Neuronal stem cell (in vitro differentiated cells): ENCODE data around the gene CASP8AP2.

Experiments used
- DNase-seq: peaks from one replicate; pipeline ENCODE4 v3.0.0-alpha.2; 2013; ENCODE audit warnings: low spot score
- H2AFZ ChIP-seq: one replicate; pipeline ENCODE4 v1.6.1; 2013; ENCODE audit warnings: mild to moderate bottlenecking, low read length, inconsistent platforms
- H2AK5ac ChIP-seq: 2 replicates; pipeline ENCODE4 v1.6.1; 2013; ENCODE audit warnings: low read depth, mild to moderate bottlenecking, inconsistent platforms, low read length, moderate library complexity, mixed read lengths
- H2BK120ac ChIP-seq: 2 replicates; pipeline ENCODE4 v1.6.1; 2013; ENCODE audit warnings: low read depth, mild to moderate bottlenecking, inconsistent platforms, low read length, moderate library complexity, mixed read lengths
- H2BK12ac ChIP-seq: one replicate; pipeline ENCODE4 v1.6.1; 2013; ENCODE audit warnings: low read length, inconsistent platforms
- H2BK15ac ChIP-seq: 2 replicates; pipeline ENCODE4 v1.6.1; 2013; ENCODE audit warnings: mild to moderate bottlenecking, low read length, inconsistent platforms, mixed read lengths
- H2BK5ac ChIP-seq: one replicate; pipeline ENCODE4 v1.6.1; 2013; ENCODE audit warnings: inconsistent platforms, mild to moderate bottlenecking, low read length, moderate library complexity
- H3K14ac ChIP-seq: one replicate; pipeline ENCODE4 v1.6.1; 2013; ENCODE audit warnings: low read length, inconsistent platforms
- H3K18ac ChIP-seq: 2 replicates; pipeline ENCODE4 v1.6.1; 2013; ENCODE audit warnings: low read length, inconsistent platforms
- H3K23ac ChIP-seq: 2 replicates; pipeline ENCODE4 v1.6.1; 2013; ENCODE audit warnings: low read depth, mild to moderate bottlenecking, mixed read lengths, low read length, inconsistent platforms; ENCODE audit not compliant: poor library complexity
- H3K27ac ChIP-seq: replicated peaks from 3 replicates; pipeline ENCODE4 v1.5.1; 2013; ENCODE audit warnings: low read length, inconsistent platforms
- H3K27me3 ChIP-seq, 3 experiments: 2 replicates each; pipeline ENCODE4 v1.6.1; 2013; ENCODE audit warnings: low read length in 3 of 3, mild to moderate bottlenecking in 2 of 3, inconsistent platforms in 1 of 3, low read depth in 1 of 3, mixed read lengths in 1 of 3, moderate library complexity in 1 of 3; ENCODE audit not compliant: control insufficient read depth in 3 of 3, insufficient read depth in 3 of 3
- H3K36me3 ChIP-seq, 2 donors: replicated peaks in 1 of 2; 2 replicates each; pipeline ENCODE4 v1.6.1; 2013; ENCODE audit warnings: low read length in 2 of 2; ENCODE audit not compliant: control insufficient read depth in 2 of 2, insufficient read depth in 2 of 2
- H3K4ac ChIP-seq: 2 replicates; pipeline ENCODE4 v1.6.1; 2013; ENCODE audit warnings: inconsistent platforms, mild to moderate bottlenecking, low read length, moderate library complexity
- H3K4me1 ChIP-seq, 2 donors: 1 replicate in 1 of 2; 2 replicates in 1 of 2; pipeline ENCODE4 v1.6.1; 2013; ENCODE audit warnings: low read length in 2 of 2, low read depth in 1 of 2; ENCODE audit not compliant: control insufficient read depth in 2 of 2, insufficient read depth in 1 of 2
- H3K4me2 ChIP-seq: one replicate; pipeline ENCODE4 v1.6.1; 2013; ENCODE audit warnings: mild to moderate bottlenecking, low read length, inconsistent platforms; ENCODE audit not compliant: insufficient read depth, poor library complexity, severe bottlenecking
- H3K4me3 ChIP-seq, 2 donors: 2 replicates each; pipeline ENCODE4 v1.5.1; 2013; ENCODE audit warnings: low read length in 2 of 2, mild to moderate bottlenecking in 2 of 2, inconsistent platforms in 1 of 2, moderate library complexity in 1 of 2
- H3K79me1 ChIP-seq: one replicate; pipeline ENCODE4 v1.6.1; 2013; ENCODE audit warnings: low read depth, mild to moderate bottlenecking, inconsistent platforms, low read length, moderate library complexity
- H3K9ac ChIP-seq: one replicate; pipeline ENCODE4 v1.6.1; 2013; ENCODE audit warnings: mild to moderate bottlenecking, low read depth, low read length, inconsistent platforms; ENCODE audit not compliant: poor library complexity
- H3K9me3 ChIP-seq, 2 donors: replicated peaks in 1 of 2; 2 replicates each; pipeline versions ENCODE3 to v1.6.1; 2013; ENCODE audit warnings: low read length in 2 of 2, mild to moderate bottlenecking in 2 of 2, inconsistent platforms in 1 of 2, low read depth in 1 of 2, mixed read lengths in 1 of 2, moderate library complexity in 1 of 2; ENCODE audit not compliant: control insufficient read depth in 2 of 2, insufficient read depth in 1 of 2
- H4K8ac ChIP-seq: one replicate; pipeline ENCODE4 v1.6.1; 2013; ENCODE audit warnings: low read depth, mild to moderate bottlenecking, inconsistent platforms, low read length, moderate library complexity
- H4K91ac ChIP-seq: one replicate; pipeline ENCODE4 v1.6.1; 2013; ENCODE audit warnings: low read length, low read depth, mild to moderate bottlenecking, inconsistent platforms; ENCODE audit not compliant: poor library complexity
- WGBS, 2 donors: extraction: QIAGEN DNeasy Blood & Tissue Kit; methylation state at CpG; one replicate each; pipeline ENCODE4 v1.1.7; 2013; ENCODE audit warnings: missing lambda C conversion rate in 2 of 2, mixed read lengths in 1 of 2; ENCODE audit not compliant: insufficient read length in 2 of 2, insufficient replicate concordance in 1 of 2; ENCODE audit errors: extremely low coverage in 2 of 2; 5-methylcytosine and 5-hydroxymethylcytosine counted together

CASP8AP2 gene

GRCh38 chr6:89853068-89853467, 23.4 kb downstream of the CASP8AP2 start:
- Histone ChIP-seq H4K8ac (no peak overlapping the region), H3K4me2 (no peak overlapping the region), H3K14ac (no peak overlapping the region), H3K23ac (no peak overlapping the region), H3K79me1 (no peaks in the 10 kb centered on the region), H4K91ac (no peak overlapping the region), H2BK15ac (no peak overlapping the region), H2BK120ac (no peak overlapping the region), H3K4ac (no peak overlapping the region), H3K27ac (no peak overlapping the region), H2AFZ (no peak overlapping the region), H3K4me1 (no peaks in the 10 kb centered on the region), H2BK5ac (no peak overlapping the region), H3K18ac (no peak overlapping the region), H2AK5ac (no peak overlapping the region), H3K9me3 (no peaks in the 10 kb centered on the region), H3K36me3 (peaks cover 15 to 96% of the 10 kb centered on the region in 2 donors), H3K27me3 (no peaks in the 10 kb centered on the region), H2BK12ac (no peak overlapping the region), H3K4me3 (no peak overlapping the region), H3K9ac (no peak overlapping the region)
- no CpG with 5 or more reads among the region's 1 CpG for WGBS, 2 donors
- DNase-seq = no peak

GRCh38 chr6:89858041-89858440, 28.4 kb downstream of the CASP8AP2 start:
- no peak for DNase-seq
- H3K27ac ChIP-seq = no peak overlapping the region
- H3K4me3 ChIP-seq = no peak overlapping the region
- H2BK120ac ChIP-seq = no peak overlapping the region
- no peaks in the 10 kb centered on the region for H3K79me1 ChIP-seq
- no peak overlapping the region for H2AK5ac ChIP-seq
- H3K14ac ChIP-seq = no peak overlapping the region
- no peak overlapping the region for H3K4me2 ChIP-seq
- H2BK12ac ChIP-seq = no peak overlapping the region
- no peak overlapping the region for H2AFZ ChIP-seq
- no peaks in the 10 kb centered on the region for H3K27me3 ChIP-seq
- no peak overlapping the region for H3K9ac ChIP-seq
- H3K9me3 ChIP-seq = peaks cover 0 to 2% of the 10 kb centered on the region in 2 donors
- no peak overlapping the region for H2BK5ac ChIP-seq
- H4K91ac ChIP-seq = no peak overlapping the region
- H3K4ac ChIP-seq = no peak overlapping the region
- no peak overlapping the region for H3K18ac ChIP-seq
- peaks cover 33 to 92% of the 10 kb centered on the region in 2 donors for H3K36me3 ChIP-seq
- no peaks in the 10 kb centered on the region for H3K4me1 ChIP-seq
- H3K23ac ChIP-seq = no peak overlapping the region
- no peak overlapping the region for H4K8ac ChIP-seq
- no peak overlapping the region for H2BK15ac ChIP-seq
- WGBS, 2 donors = no CpG with 5 or more reads among the region's 1 CpG

- Histone ChIP-seq H3K4me2 (no peak overlapping the region), H3K4me1 (no peaks in the 10 kb centered on the region), H4K91ac (no peak overlapping the region), H3K79me1 (no peaks in the 10 kb centered on the region), H3K14ac (no peak overlapping the region), H3K9ac (no peak overlapping the region), H3K18ac (no peak overlapping the region), H2BK12ac (no peak overlapping the region), H3K4ac (no peak overlapping the region), H4K8ac (no peak overlapping the region), H2BK120ac (no peak overlapping the region), H2AFZ (no peak overlapping the region), H3K27ac (no peak overlapping the region), H2AK5ac (no peak overlapping the region), H3K4me3 (no peak overlapping the region), H2BK15ac (no peak overlapping the region), H3K23ac (no peak overlapping the region), H3K36me3 (peaks cover 38 to 93% of the 10 kb centered on the region in 2 donors), H2BK5ac (no peak overlapping the region), H3K9me3 (peaks cover 0 to 2% of the 10 kb centered on the region in 2 donors), H3K27me3 (no peaks in the 10 kb centered on the region)
- DNase-seq = no peak
- WGBS, 2 donors = no CpG with 5 or more reads among the region's 4 CpGs
Observed at GRCh38 chr6:89859744-89860143, 30.1 kb downstream of the CASP8AP2 start.

DNA sequence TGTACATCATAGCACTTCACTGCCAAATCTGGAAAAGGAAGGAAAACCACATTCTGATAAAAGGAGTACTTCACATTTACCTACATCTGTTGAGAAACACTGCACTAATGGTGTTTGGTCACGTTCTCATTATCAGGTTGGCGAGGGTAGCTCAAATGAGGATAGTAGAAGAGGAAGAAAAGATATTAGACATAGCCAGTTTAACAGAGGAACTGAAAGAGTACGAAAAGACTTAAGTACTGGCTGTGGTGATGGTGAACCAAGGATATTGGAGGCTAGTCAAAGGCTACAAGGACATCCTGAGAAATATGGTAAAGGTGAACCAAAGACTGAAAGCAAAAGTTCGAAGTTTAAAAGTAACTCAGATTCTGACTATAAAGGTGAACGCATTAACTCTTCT, 32.6 kb downstream of the CASP8AP2 start:
- WGBS, 2 donors = no CpG with 5 or more reads among the region's 5 CpGs
- Histone ChIP-seq H2BK12ac (no peak overlapping the region), H2BK15ac (no peak overlapping the region), H3K4me1 (no peaks in the 10 kb centered on the region), H2BK5ac (no peak overlapping the region), H3K9ac (no peak overlapping the region), H4K91ac (no peak overlapping the region), H3K27ac (no peak overlapping the region), H2BK120ac (no peak overlapping the region), H3K4me3 (no peak overlapping the region), H3K4me2 (no peak overlapping the region), H3K18ac (no peak overlapping the region), H3K27me3 (no peaks in the 10 kb centered on the region), H3K14ac (no peak overlapping the region), H4K8ac (no peak overlapping the region), H3K36me3 (peaks cover 39 to 93% of the 10 kb centered on the region in 2 donors), H3K23ac (no peak overlapping the region), H2AFZ (no peak overlapping the region), H3K79me1 (no peaks in the 10 kb centered on the region), H2AK5ac (no peak overlapping the region), H3K9me3 (peaks cover 3 to 4% of the 10 kb centered on the region in 2 donors), H3K4ac (no peak overlapping the region)
- DNase-seq = no peak
